ENCODE results near the gene HIF3A.
A peak's percentile ranks its signal among the peaks of the same experiment; 100 is the strongest.
"Not testable (repeated sequence)": the region's sequence is repeated elsewhere in the genome, so short reads cannot be mapped to it uniquely, and the experiment has no call there.

Gene HIF3A

GRCh38 chr19:46296722-46297461 is at the start of gene HIF3A:
Gene HIF3A (plus strand): TSS chr19:46297042. CDS start chr19:46297077, 35 bp downstream.
- Histone ChIP-seq H3K4me3 (peak within 1 kb of the TSS in 1 of 7 experiments; percentile 12), H3K27ac (peak within 1 kb of the TSS in 1 of 21 experiments; percentile 13)

- Histone ChIP-seq H3K4me3 (peak overlapping the region in 3 of 7 experiments; percentile 1 to 10 (median 9)), H3K27ac (peak overlapping the region in 2 of 21 experiments; percentile 11 to 26)
Measured at GRCh38 chr19:46250076-46250735, 46.6 kb upstream of the HIF3A start.

- peak overlapping the region in 1 of 21 experiments; percentile 6 for H3K27ac ChIP-seq
- no peak overlapping the region for H3K4me3 ChIP-seq
Measured at GRCh38 chr19:46251416-46251815, 45.4 kb upstream of the HIF3A start.

GRCh38 chr19:46254776-46255175 is 42.1 kb upstream of the HIF3A start:
- Histone ChIP-seq H3K27ac (no peak overlapping the region), H3K4me3 (no peak overlapping the region)

- H3K27ac ChIP-seq = no peak overlapping the region
Measured at GRCh38 chr19:46256855-46257254, 40.0 kb upstream of the HIF3A start.

GRCh38 chr19:46261501-46261900 is 35.3 kb upstream of the HIF3A start:
- H3K27ac ChIP-seq, H3K4me3 ChIP-seq: not testable (repeated sequence)

More at GRCh38 chr19:46256855-46257254, 40.0 kb upstream of the HIF3A start:
- H3K4me3 ChIP-seq = no peak overlapping the region

GRCh38 chr19:46262684-46263296 is 34.1 kb upstream of the HIF3A start:
- not testable (repeated sequence) for H3K27ac ChIP-seq, H3K4me3 ChIP-seq

- not testable (repeated sequence) for H3K27ac ChIP-seq, H3K4me3 ChIP-seq
Measured at GRCh38 chr19:46264801-46265200, 32.0 kb upstream of the HIF3A start.

- H3K4me3 ChIP-seq = no peak overlapping the region
- no peak overlapping the region for H3K27ac ChIP-seq
Measured at GRCh38 chr19:46265217-46265828, 31.5 kb upstream of the HIF3A start.

- Histone ChIP-seq H3K27ac (no peak overlapping the region), H3K4me3 (no peak overlapping the region)
Measured at GRCh38 chr19:46269101-46269500, 27.7 kb upstream of the HIF3A start.

- no peak overlapping the region for H3K4me3 ChIP-seq
- H3K27ac ChIP-seq = no peak overlapping the region
Measured at GRCh38 chr19:46270521-46271256, 26.2 kb upstream of the HIF3A start.

- Histone ChIP-seq H3K27ac (peak overlapping the region in 1 of 21 experiments; percentile 50), H3K4me3 (no peak overlapping the region)
Measured at GRCh38 chr19:46271481-46272197, 25.2 kb upstream of the HIF3A start.

GRCh38 chr19:46273931-46274330 is 22.9 kb upstream of the HIF3A start:
- H3K27ac ChIP-seq, H3K4me3 ChIP-seq: not testable (repeated sequence)

GRCh38 chr19:46279177-46279576 is 17.7 kb upstream of the HIF3A start:
- H3K27ac ChIP-seq = no peak overlapping the region
- no peak overlapping the region for H3K4me3 ChIP-seq

- no peak overlapping the region for H3K4me3 ChIP-seq
- peak overlapping the region in 2 of 21 experiments; percentile 21 to 74 for H3K27ac ChIP-seq
Measured at GRCh38 chr19:46283771-46284170, 13.1 kb upstream of the HIF3A start.

- H3K27ac ChIP-seq = no peak overlapping the region
Measured at GRCh38 chr19:46284635-46285034, 12.2 kb upstream of the HIF3A start.

GRCh38 chr19:46287585-46287984 is 9.3 kb upstream of the HIF3A start:
- Histone ChIP-seq H3K4me3 (no peak overlapping the region), H3K27ac (no peak overlapping the region)

More at GRCh38 chr19:46284635-46285034, 12.2 kb upstream of the HIF3A start:
- H3K4me3 ChIP-seq = no peak overlapping the region

GRCh38 chr19:46288896-46289588 is 7.8 kb upstream of the HIF3A start:
- Histone ChIP-seq H3K27ac (peak overlapping the region in 2 of 21 experiments; percentile 58 to 61), H3K4me3 (no peak overlapping the region)

Measured in skin epidermis (tissue), 12 donors.